MM.1S (cell line): ENCODE results near the gene TNFAIP3.

Experiments used
- DNase-seq: peaks from one replicate; pipeline ENCODE4 v3.0.0-alpha.2; 2015
- H2AFZ ChIP-seq: fragments of 300-600 bp; sonication (generic); 2 replicates; pipeline ENCODE4 v1.6.0; 2016; ENCODE audit warnings: antibody characterized with exemption, low read length
- H3F3A ChIP-seq: fragments of 300-600 bp; sonication (generic); 2 replicates; pipeline ENCODE4 v1.6.1; 2016; ENCODE audit warnings: mild to moderate bottlenecking, antibody characterized with exemption, low read length, moderate library complexity, mixed read lengths; ENCODE audit not compliant: insufficient read depth
- H3K27ac ChIP-seq: fragments of 300-600 bp; sonication (generic); 2 replicates; pipeline ENCODE4 v1.5.1; 2016; ENCODE audit warnings: mild to moderate bottlenecking, low read length
- H3K27me3 ChIP-seq: fragments of 300-600 bp; sonication (generic); replicated peaks from 2 replicates; pipeline ENCODE4 v1.6.0; 2016; ENCODE audit warnings: low read length; ENCODE audit not compliant: insufficient read depth
- H3K36me3 ChIP-seq: fragments of 300-600 bp; sonication (generic); replicated peaks from 2 replicates; pipeline ENCODE4 v1.6.1; 2016; ENCODE audit warnings: mild to moderate bottlenecking, low read length, mixed read lengths; ENCODE audit not compliant: insufficient read depth
- H3K4me1 ChIP-seq: fragments of 300-600 bp; sonication (generic); 2 replicates; pipeline ENCODE4 v1.6.1; 2016; ENCODE audit warnings: low read length, mixed read lengths
- H3K4me2 ChIP-seq: fragments of 300-600 bp; sonication (generic); 2 replicates; pipeline ENCODE4 v1.6.0; 2016; ENCODE audit warnings: low read depth, low read length
- H3K4me3 ChIP-seq: fragments of 300-600 bp; sonication (generic); 2 replicates; pipeline ENCODE4 v1.5.1; 2016; ENCODE audit warnings: low read length, mixed read lengths
- H3K79me2 ChIP-seq: fragments of 300-600 bp; sonication (generic); 2 replicates; pipeline ENCODE4 v1.6.1; 2016; ENCODE audit warnings: mixed run types, low read length, mixed read lengths
- H3K9ac ChIP-seq: fragments of 300-600 bp; sonication (generic); 2 replicates; pipeline ENCODE4 v1.6.1; 2016; ENCODE audit warnings: low read length, mixed read lengths
- H3K9me2 ChIP-seq: fragments of 300-600 bp; sonication (generic); replicated peaks from 2 replicates; pipeline ENCODE4 v1.6.1; 2016; ENCODE audit warnings: mild to moderate bottlenecking, low read length, mixed read lengths; ENCODE audit not compliant: insufficient read depth
- H3K9me3 ChIP-seq: fragments of 300-600 bp; sonication (generic); replicated peaks from 2 replicates; pipeline ENCODE4 v1.6.1; 2016; ENCODE audit warnings: mild to moderate bottlenecking, low read length, mixed read lengths; ENCODE audit not compliant: insufficient read depth
- H4K20me1 ChIP-seq: fragments of 300-600 bp; sonication (generic); 2 replicates; pipeline ENCODE4 v1.6.1; 2016; ENCODE audit warnings: mild to moderate bottlenecking, low read length, moderate library complexity, mixed read lengths; ENCODE audit not compliant: insufficient read depth
- EZH2 ChIP-seq: fragments of 300-600 bp; sonication (generic); optimal IDR thresholded peaks from 2 replicates; pipeline ENCODE3; 2017; ENCODE audit warnings: low read depth, mild to moderate bottlenecking, antibody characterized with exemption, low read length, mixed read lengths
- EZH2phosphoT487 ChIP-seq: fragments of 300-600 bp; sonication (generic); IDR thresholded peaks from 2 replicates; pipeline ENCODE4 v1.6.1; 2018; ENCODE audit warnings: antibody characterized with exemption, low read length
- TF ChIP-seq, protein P1 (sequence below): fragments of 300-600 bp; sonication (generic); IDR thresholded peaks from 2 replicates; pipeline ENCODE4 v1.5.1; 2016; ENCODE audit warnings: antibody characterized with exemption, low read length, mixed read lengths

TNFAIP3 gene

DNA sequence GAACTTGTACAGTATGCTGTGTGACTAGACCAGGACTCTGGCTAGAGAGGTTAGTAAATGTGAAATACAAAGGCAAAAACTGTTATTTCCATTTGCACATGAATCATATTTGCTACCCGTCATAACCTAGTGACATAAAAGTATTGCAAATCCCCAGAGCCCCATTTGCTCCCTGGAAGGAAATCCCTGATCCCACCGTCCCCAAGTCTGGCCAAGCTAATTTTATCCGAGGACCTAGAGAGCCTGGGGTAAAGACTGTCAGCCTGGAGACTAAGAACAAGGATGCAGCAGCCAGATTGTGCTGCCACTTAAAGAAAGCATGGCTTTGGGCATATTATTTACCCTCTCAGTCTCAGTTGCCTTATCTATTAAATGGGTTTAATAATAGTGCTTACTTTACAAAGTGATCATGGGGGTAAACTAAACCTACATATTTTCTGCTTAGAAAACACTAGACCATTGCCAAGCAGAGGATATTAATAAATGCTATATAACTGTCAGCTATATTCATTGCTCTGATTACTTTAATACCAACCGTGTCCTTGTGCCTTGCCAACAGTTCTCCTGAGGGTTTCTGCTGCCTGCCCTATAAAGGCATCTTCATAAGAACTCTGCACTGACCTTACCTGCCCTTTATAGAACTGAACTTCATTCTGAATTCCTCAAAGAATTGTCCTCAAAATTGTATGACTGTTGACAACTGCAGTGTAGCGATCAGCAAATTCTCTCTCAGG is 16.9 kb upstream of the TNFAIP3 start:
- Histone ChIP-seq H3K9me2 (no peaks in the 10 kb centered on the region), H3K4me1 (no peaks in the 10 kb centered on the region), H3K36me3 (no peaks in the 10 kb centered on the region), H2AFZ (no peak overlapping the region), H3F3A (no peaks in the 10 kb centered on the region), H3K4me2 (no peak overlapping the region), H3K79me2 (no peaks in the 10 kb centered on the region), H4K20me1 (no peaks in the 10 kb centered on the region), H3K9me3 (no peaks in the 10 kb centered on the region), H3K27ac (no peak overlapping the region), H3K9ac (no peak overlapping the region), H3K27me3 (no peaks in the 10 kb centered on the region), H3K4me3 (no peak overlapping the region)
- TF ChIP-seq EZH2phosphoT487 (no peak), EZH2 (no peak)
- TF ChIP-seq, protein P1, sequence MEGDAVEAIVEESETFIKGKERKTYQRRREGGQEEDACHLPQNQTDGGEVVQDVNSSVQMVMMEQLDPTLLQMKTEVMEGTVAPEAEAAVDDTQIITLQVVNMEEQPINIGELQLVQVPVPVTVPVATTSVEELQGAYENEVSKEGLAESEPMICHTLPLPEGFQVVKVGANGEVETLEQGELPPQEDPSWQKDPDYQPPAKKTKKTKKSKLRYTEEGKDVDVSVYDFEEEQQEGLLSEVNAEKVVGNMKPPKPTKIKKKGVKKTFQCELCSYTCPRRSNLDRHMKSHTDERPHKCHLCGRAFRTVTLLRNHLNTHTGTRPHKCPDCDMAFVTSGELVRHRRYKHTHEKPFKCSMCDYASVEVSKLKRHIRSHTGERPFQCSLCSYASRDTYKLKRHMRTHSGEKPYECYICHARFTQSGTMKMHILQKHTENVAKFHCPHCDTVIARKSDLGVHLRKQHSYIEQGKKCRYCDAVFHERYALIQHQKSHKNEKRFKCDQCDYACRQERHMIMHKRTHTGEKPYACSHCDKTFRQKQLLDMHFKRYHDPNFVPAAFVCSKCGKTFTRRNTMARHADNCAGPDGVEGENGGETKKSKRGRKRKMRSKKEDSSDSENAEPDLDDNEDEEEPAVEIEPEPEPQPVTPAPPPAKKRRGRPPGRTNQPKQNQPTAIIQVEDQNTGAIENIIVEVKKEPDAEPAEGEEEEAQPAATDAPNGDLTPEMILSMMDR, result no peak
- DNase-seq, result no peak

DNA sequence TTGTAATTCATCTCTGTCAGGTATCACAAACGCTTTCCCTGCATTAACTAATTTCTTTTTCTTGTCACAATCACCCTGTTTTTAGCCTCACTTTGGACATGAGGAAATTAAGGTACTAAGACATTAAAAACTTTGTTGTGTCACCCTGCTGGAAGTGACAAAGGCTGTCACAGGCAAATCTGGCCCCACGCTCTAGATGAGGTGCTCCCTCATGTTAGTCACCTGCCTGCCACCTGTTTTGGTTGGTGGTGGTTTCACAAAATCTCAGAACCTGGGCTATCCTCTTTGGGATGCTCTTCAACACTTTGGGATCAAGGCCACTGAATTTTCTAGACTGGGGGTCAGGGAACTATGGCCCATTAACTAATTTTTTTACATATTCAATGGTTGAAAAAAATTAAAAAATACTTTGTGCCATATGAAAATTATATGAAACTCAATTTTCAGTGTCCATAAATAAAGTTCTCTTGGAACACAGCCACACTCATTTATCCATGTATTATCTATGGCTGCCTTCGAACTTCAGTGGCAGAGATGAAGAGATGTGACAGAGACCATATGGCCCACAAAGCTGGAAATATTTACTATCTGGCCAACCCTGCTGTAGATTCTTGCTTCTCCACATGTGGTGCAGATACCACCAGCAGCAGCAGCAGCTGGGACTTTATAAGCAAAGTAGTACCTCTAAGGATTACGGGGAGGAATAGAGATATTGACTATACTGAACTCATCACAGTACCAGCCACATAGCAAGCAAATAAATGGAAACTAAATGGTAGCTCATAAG is 16.1 kb upstream of the TNFAIP3 start:
- H3K9ac ChIP-seq, result no peak overlapping the region
- H3K4me1 ChIP-seq, result no peaks in the 10 kb centered on the region
- H3K9me2 ChIP-seq, result no peaks in the 10 kb centered on the region
- H3F3A ChIP-seq, result no peaks in the 10 kb centered on the region
- H2AFZ ChIP-seq, result no peak overlapping the region
- no peaks in the 10 kb centered on the region for H4K20me1 ChIP-seq
- DNase-seq, result no peak
- no peaks in the 10 kb centered on the region for H3K79me2 ChIP-seq
- TF ChIP-seq EZH2 (no peak), EZH2phosphoT487 (no peak)
- TF ChIP-seq, protein P1, result no peak
- H3K36me3 ChIP-seq, result no peaks in the 10 kb centered on the region
- H3K27ac ChIP-seq, result no peak overlapping the region
- no peak overlapping the region for H3K4me2 ChIP-seq
- no peaks in the 10 kb centered on the region for H3K9me3 ChIP-seq
- H3K27me3 ChIP-seq, result no peaks in the 10 kb centered on the region
- no peak overlapping the region for H3K4me3 ChIP-seq

DNA sequence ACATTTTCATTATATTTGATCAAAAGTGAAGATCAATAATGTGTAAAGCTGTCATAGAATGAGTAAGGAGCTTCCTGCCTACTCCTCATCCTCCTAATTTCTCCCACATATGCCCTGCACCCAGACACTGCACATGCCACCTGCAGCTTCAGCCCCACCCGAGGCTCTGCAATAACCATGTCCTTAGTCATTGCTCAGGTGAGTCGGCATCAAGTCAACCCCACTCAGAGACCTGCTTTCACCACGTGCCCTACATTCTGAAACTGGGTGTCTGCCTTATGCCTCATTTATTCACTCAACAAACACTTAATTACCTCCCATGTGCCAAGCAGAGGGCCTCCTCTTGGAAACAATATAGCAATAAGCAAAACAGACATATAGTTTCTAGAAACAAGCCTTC is 15.4 kb upstream of the TNFAIP3 start:
- Histone ChIP-seq H3F3A (no peaks in the 10 kb centered on the region), H3K36me3 (no peaks in the 10 kb centered on the region), H4K20me1 (no peaks in the 10 kb centered on the region), H3K9me2 (no peaks in the 10 kb centered on the region), H3K9me3 (no peaks in the 10 kb centered on the region), H3K27ac (no peak overlapping the region), H3K4me1 (no peaks in the 10 kb centered on the region), H3K79me2 (no peaks in the 10 kb centered on the region), H3K27me3 (no peaks in the 10 kb centered on the region), H2AFZ (no peak overlapping the region), H3K4me2 (no peak overlapping the region), H3K4me3 (no peak overlapping the region), H3K9ac (no peak overlapping the region)
- TF ChIP-seq EZH2 (no peak), EZH2phosphoT487 (no peak)
- TF ChIP-seq, protein P1, result no peak
- no peak for DNase-seq
